HAP-1 (cell line): ENCODE measurements around the gene SLC6A16.
"Not testable (repeated sequence)": the region's sequence is repeated elsewhere in the genome, so short reads cannot be mapped to it uniquely, and the experiment has no call there.

Experiments used
- DNase-seq, 2 experiments: peaks; one replicate each; pipeline ENCODE4 v3.0.0-alpha.2; 2016 to 2020; ENCODE audit warnings: low spot score in 2 of 2
- H3K27me3 ChIP-seq: fragments of 250-450 bp; sonication (Bioruptor Pico); 2 replicates; pipeline ENCODE4 v1.5.1; 2020; ENCODE audit warnings: low read depth, mild to moderate bottlenecking, moderate library complexity
- H3K36me3 ChIP-seq: fragments of 250-450 bp; sonication (Bioruptor Pico); replicated peaks from 2 replicates; pipeline ENCODE4 v1.5.1; 2020; ENCODE audit warnings: mild to moderate bottlenecking
- H3K4me1 ChIP-seq: fragments of 250-450 bp; sonication (Bioruptor Pico); 2 replicates; pipeline ENCODE4 v1.5.1; 2020; ENCODE audit warnings: mild to moderate bottlenecking
- H3K4me3 ChIP-seq: fragments of 250-450 bp; sonication (Bioruptor Pico); 2 replicates; pipeline ENCODE4 v1.5.1; 2020; ENCODE audit warnings: mild to moderate bottlenecking, moderate library complexity
- H3K9me3 ChIP-seq: fragments of 250-450 bp; sonication (Bioruptor Pico); 2 replicates; pipeline ENCODE4 v1.5.1; 2020; ENCODE audit warnings: mild to moderate bottlenecking, moderate library complexity
- in situ Hi-C: fragments of 300-500 bp; cut with MboI; formaldehyde crosslinking; loops from 3 replicates; pipeline ENCODE4 v1.14.3; 2020; ENCODE audit warnings: low sequenced_read_pairs, inconsistent platforms, mixed read lengths

SLC6A16 gene

DNA sequence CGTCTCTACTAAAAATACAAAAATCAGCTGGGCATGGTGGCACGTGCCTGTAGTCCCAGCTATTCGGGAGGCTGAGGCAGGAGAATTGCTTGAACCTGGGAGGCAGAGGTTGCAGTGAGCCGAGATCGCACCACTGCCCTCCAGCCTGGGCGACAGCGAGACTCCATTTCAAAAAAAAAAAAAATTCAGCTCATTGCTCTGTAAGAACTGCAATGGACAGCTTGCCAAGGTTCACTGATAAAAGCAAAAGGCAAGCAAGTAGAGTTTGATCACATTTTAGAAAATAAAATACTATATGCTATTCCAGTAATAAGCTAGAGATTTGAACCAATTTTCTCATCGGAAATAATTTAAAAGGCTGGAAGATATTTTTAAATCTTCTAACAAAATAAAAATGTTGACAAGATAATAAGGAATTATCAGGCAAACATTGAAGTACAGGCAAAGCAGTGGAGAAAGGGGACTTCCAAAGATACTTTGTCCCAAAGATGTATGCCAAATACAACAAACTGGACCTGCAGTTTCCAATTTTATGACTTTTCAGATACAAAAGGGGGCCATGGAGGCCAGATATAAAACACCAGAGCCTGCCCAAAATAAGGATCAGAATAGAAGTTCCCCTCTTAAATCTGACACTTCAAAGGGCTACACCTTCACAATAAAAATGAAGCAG lies 29.6 kb downstream of the SLC6A16 start:
- Histone ChIP-seq H3K9me3 (no peaks in the 10 kb centered on the region), H3K36me3 (no peaks in the 10 kb centered on the region), H3K27me3 (no peaks in the 10 kb centered on the region; the same call in 1 of the 2 replicates), H3K4me1 (no peaks in the 10 kb centered on the region), H3K4me3 (no peak overlapping the region)
- in situ Hi-C loops, result no loop called here
- no peak for DNase-seq

DNA sequence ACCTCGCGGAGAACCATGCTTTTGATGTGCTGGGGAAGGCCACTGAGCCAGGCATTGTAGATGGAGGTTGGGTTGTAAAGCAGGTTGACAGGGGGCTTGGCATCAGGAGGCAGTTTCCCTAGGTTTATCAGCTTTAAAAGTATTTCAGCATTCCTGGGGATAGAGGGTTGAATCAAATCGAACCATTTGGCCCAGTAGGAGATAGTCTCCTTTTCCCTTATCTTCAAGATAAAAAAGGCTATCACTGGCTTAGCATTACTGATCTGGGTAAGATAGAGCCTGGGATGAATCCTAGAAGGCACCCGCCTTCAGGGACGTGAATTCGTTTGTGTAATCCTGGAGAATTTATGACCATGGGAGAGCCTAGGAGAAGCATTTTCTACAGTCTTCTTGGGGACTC lies 30.6 kb downstream of the SLC6A16 start:
- no peaks in the 10 kb centered on the region; the same call in 1 of the 2 replicates for H3K27me3 ChIP-seq
- no peak for DNase-seq
- in situ Hi-C loops, result no loop called here
- H3K36me3 ChIP-seq, result no peaks in the 10 kb centered on the region
- no peak overlapping the region for H3K4me3 ChIP-seq
- H3K4me1 ChIP-seq, result no peaks in the 10 kb centered on the region
- H3K9me3 ChIP-seq, result no peaks in the 10 kb centered on the region

DNA sequence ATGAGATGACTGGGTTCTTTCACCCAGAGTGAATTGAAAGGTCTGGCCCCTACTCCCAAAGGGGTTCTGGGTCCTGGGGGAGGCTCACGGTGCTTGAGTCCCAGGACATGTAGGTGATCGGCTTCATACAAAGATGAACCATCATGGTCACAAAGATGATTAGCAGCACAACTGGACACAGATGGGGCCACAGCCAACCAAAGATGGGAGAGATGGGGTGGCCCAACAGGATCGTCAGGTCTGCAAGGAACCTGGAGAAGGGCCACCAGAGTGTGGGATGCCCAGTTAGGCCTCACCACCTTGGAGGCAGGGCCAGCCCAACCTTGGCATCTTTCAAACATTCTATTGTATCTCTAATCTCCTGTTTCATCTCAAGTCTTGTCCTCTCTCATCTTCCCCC lies 34.5 kb downstream of the SLC6A16 start:
- no peak overlapping the region for H3K4me3 ChIP-seq
- DNase-seq, result no peak
- 0 out of 2 replicates have a peak, but pooled peaks cover 3% of the 10 kb centered on the region for H3K9me3 ChIP-seq
- no peaks in the 10 kb centered on the region for H3K27me3 ChIP-seq
- H3K4me1 ChIP-seq, result no peaks in the 10 kb centered on the region
- in situ Hi-C loops, result no loop called here
- H3K36me3 ChIP-seq, result no peaks in the 10 kb centered on the region

DNA sequence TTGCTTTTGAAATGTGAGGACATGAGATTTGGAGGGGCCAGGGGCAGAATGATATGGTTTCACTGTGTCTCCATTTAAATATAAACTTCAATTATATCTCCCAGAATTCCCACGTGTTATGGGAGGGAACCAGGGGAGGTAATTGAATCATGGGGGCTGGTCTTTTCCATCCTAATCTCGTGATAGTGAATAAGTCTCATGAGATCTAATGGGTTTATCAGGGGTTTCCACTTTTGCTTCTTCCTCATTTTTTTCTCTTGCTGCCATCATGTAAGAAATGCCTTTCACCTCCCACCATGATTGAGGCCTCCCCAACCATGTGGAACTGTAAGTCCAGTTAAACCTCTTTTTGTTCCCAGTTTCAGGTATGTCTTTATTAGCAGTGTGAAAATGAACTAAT lies 35.7 kb downstream of the SLC6A16 start:
- in situ Hi-C loops, H3K36me3 ChIP-seq: not testable (repeated sequence)

DNA sequence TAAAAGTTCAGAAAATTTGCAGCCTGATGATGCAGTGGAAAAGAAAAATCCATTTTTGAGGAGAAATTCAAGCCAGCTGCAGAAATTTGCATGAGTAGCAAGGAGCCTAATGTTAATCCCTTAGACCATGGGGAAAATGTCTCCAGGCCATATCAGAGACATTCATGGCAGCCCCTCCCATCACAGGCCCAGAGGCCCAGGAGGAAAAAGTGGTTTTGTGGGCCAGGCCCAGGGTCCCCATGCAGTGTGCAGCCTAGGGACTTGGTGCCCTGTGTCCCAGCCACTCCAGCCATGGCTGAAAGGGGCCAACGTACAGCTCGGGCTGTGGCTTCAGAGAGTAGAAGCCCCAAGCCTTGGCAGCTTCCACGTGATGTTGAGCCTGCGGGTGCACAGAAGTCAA lies 36.8 kb downstream of the SLC6A16 start:
- H3K9me3 ChIP-seq, H3K27me3 ChIP-seq, DNase-seq, H3K4me1 ChIP-seq, H3K4me3 ChIP-seq, in situ Hi-C loops, H3K36me3 ChIP-seq: not testable (repeated sequence)

More for the DNA sequence above, 35.7 kb downstream of the SLC6A16 start:
- DNase-seq, H3K27me3 ChIP-seq, H3K4me3 ChIP-seq, H3K9me3 ChIP-seq, H3K4me1 ChIP-seq: not testable (repeated sequence)

DNA sequence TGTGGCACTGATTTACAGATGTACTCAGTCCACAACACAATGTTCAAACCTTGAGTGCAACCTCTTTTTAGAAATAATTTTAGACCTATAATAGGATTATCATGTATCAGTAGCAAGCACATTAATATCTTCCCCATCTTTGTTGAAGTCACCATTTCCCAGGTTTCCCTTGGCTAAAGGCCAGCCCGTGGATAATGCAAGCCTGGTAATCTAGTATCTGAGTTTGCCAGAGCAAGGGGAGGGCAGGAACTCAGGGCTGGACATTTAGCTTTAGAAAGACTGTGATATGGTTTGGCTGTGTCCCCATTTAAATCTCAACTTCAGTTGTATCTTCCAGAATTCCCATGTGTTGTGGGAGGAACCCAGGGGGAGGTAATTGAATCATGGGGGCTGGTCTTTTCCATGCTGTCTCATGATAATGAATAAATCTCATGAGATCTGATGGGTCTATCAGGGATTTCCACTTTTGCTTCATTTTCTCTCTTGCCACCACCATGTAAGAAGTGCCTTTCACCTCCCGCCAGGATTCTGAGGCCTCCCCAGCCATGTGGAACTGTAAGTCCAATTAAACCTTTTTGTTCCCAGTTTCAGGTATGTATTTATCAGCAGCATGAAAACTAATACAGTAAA lies 37.7 kb downstream of the SLC6A16 start:
- DNase-seq, result no peak
- Histone ChIP-seq H3K4me1 (no peaks in the 10 kb centered on the region), H3K9me3 (0 out of 2 replicates have a peak, but pooled peaks cover 3% of the 10 kb centered on the region), H3K36me3 (no peaks in the 10 kb centered on the region), H3K4me3 (no peak overlapping the region), H3K27me3 (no peaks in the 10 kb centered on the region)
- in situ Hi-C loops, result no loop called here

DNA sequence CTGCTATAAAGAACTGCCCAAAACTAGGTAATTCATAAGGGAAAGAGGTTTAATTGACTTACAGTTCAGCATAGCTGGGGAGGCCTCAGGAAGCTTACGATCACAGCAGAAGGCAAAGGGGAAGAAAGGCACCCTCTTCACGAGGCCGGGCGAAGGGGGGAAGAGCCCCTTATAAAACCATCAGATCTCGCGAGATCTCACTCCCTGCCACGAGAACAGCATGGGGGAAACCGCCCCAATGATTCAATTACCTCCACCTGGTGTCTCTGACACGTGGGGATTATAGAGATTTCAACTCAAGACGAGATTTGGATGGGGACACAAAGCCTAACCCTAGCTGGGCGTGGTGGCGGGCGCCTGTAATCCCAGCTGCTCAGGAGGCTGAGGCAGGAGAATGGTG lies 42.8 kb downstream of the SLC6A16 start:
- Histone ChIP-seq H3K4me1 (no peaks in the 10 kb centered on the region), H3K9me3 (no peaks in the 10 kb centered on the region), H3K27me3 (no peaks in the 10 kb centered on the region), H3K36me3 (no peaks in the 10 kb centered on the region), H3K4me3 (no peak overlapping the region)
- DNase-seq, result no peak
- in situ Hi-C loops, result no loop called here

DNA sequence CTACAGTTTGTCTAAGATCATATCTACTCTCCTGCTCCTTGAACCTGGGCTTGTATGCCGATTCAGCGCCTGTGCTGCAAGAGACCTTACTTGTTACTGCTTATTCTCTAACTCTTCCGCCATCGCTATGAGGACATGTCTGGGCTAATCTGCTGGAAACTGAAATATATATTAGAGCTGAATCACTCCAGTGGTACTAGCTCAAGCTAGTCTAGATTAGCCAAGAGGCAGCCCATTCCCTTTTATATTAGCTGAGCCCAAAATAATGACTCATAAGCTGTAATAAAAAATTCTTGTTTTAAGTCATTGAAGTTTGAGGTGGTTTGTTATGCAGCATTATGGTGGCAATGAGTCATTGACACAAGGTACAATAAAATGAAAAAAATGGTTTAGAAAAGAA lies 52.8 kb downstream of the SLC6A16 start:
- no peaks in the 10 kb centered on the region for H3K36me3 ChIP-seq
- no peaks in the 10 kb centered on the region for H3K9me3 ChIP-seq
- no peak for DNase-seq
- H3K4me3 ChIP-seq, result no peak overlapping the region
- in situ Hi-C loops, result no loop called here
- H3K27me3 ChIP-seq, result no peaks in the 10 kb centered on the region
- no peaks in the 10 kb centered on the region for H3K4me1 ChIP-seq

DNA sequence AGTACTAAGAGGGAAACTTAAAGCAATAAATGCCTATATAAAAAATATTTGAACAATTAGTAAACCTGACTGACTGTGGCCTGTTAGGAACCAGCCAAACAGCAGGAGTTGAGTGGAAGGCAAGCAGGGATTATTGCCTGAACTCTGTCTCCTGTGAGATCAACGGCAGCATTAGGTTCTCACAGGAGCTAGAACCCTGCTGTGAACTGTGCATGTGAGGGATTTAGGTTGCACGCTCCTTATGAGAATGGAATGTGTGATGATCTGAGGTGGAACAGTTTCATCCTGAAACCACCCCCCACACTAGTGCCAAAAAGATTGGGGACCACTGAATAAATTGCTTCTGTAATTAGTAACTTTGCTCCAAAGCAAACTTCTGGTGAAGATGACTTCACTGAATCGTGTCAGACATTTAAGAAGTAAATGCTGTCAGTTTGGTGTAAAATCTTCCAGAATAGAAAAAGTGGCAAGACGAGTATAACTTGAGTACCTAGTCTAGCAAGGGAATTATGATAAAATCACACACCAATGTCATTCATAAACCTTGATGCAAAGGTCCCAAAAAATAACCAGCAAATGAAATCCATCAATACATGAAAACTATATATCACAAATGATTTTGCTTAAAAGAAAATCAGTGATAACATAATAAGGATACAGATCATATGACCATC lies 53.8 kb downstream of the SLC6A16 start:
- DNase-seq, result no peak
- Histone ChIP-seq H3K27me3 (no peaks in the 10 kb centered on the region), H3K36me3 (no peaks in the 10 kb centered on the region), H3K4me1 (no peaks in the 10 kb centered on the region), H3K4me3 (no peak overlapping the region), H3K9me3 (no peaks in the 10 kb centered on the region)
- in situ Hi-C loops, result no loop called here

DNA sequence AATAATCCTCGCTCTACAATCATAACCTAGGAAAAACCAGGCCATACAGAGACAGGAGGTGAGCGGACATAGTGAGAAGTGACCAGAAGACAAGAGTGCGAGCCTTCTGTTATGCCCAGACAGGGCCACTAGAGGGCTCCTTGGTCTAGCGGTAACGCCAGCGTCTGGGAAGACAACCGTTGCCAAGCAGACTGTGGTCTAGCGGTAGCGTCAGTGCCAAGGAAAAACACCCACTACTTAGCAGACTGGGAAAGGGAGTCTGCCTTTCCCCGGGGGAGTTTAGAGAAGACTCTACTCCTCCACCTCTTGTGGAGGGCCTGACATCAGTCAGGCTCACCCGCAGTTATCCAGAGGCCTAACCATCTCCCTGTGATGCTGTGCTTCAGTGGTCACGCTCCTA lies 58.6 kb downstream of the SLC6A16 start:
- H3K4me3 ChIP-seq, H3K9me3 ChIP-seq, H3K36me3 ChIP-seq, H3K27me3 ChIP-seq, in situ Hi-C loops, H3K4me1 ChIP-seq: not testable (repeated sequence)
- peak in 1 of 2 experiments; percentile 76 for DNase-seq

DNA sequence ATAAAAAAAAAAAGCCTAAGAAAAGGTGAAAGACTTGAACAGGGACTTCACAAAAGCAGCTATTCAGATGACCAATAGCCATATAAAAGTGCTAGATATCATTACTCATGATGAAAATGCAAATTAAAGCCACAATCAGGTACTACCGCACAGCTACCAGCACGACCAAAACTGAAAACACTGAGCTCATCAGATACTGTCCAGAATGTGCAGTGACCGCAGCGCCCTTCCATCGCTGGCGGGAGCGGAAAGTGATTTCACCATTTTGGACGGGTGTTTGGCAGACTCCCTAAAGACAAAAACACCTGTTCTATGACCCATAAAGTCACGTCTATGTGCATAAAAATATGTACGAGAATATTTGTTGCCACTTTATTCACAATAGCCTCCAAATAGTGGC lies 60.7 kb downstream of the SLC6A16 start:
- Histone ChIP-seq H3K4me3 (no peak overlapping the region), H3K36me3 (no peaks in the 10 kb centered on the region), H3K9me3 (peaks cover 3% of the 10 kb centered on the region; the same call in 1 of the 2 replicates), H3K4me1 (no peaks in the 10 kb centered on the region), H3K27me3 (no peaks in the 10 kb centered on the region)
- in situ Hi-C loops, result no loop called here
- no peak for DNase-seq

DNA sequence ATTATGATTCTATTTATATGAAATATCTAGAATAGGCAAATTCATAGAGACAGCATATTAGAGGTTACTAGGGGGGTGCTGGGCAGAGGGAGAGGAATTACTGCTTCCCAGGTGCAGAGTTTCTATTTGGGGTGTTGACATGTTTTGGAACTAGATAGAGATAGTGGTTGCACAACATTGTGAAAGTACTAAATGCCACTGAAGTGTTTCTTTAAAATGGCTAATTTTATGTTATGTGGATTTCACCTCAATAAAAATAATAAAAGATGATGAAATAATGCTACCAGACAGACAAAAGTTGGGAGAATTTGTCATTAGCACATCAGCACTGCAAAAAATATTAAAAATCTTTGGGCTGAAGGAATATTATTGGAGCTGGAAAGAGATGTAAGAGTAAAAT lies 63.4 kb downstream of the SLC6A16 start:
- H3K36me3 ChIP-seq, result no peaks in the 10 kb centered on the region
- in situ Hi-C loops, result no loop called here
- no peaks in the 10 kb centered on the region for H3K4me1 ChIP-seq
- no peak overlapping the region for H3K4me3 ChIP-seq
- DNase-seq, result no peak
- no peaks in the 10 kb centered on the region for H3K27me3 ChIP-seq
- H3K9me3 ChIP-seq, result peaks cover 5% of the 10 kb centered on the region; the same call in 1 of the 2 replicates

DNA sequence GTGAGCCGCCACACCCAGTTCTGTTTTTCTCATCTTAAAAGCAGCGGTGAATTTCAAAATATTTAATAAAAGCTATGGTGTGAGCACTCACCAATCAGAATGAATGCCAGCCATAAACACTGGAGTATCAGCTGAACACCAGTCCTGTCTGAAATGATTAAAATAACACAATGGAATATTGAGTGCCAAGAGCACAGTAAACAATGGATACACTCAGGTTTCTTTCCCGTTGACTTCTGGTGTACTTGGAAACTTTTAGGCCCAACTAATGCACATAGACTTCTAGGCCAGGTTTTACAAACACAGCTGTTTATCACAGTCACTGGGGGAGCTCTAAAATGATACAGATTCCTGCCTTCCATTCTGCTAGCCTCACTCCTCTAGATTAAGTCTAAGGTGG lies 68.3 kb downstream of the SLC6A16 start:
- no peak for DNase-seq
- 0 out of 2 replicates have a peak, but pooled peaks cover 2% of the 10 kb centered on the region for H3K9me3 ChIP-seq
- in situ Hi-C loops, result no loop called here
- H3K4me3 ChIP-seq, result no peak overlapping the region
- no peaks in the 10 kb centered on the region for H3K27me3 ChIP-seq
- no peaks in the 10 kb centered on the region for H3K4me1 ChIP-seq
- no peaks in the 10 kb centered on the region for H3K36me3 ChIP-seq

DNA sequence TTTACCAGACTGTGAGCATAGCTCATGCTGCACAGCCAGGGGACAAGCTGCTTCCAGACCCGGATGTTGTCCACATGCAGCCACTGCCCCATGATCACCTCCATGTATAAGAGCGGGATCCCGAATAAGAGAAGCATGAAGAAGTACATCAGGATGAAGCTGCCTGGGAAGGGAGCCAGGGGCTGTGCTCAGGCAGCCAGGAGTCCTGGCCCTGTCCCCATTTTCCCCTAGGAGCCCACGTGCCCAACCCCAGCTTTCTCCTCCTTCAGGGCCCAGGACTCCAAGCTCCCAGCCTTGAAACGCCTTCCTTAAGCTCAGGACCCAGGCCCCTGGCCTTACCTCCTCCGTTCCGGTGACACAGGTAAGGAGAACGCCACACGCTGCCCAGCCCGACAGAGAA lies 69.3 kb downstream of the SLC6A16 start:
- 0 out of 2 replicates have a peak, but pooled peaks cover 2% of the 10 kb centered on the region for H3K9me3 ChIP-seq
- H3K36me3 ChIP-seq, result no peaks in the 10 kb centered on the region
- no peak overlapping the region for H3K4me3 ChIP-seq
- in situ Hi-C loops, result no loop called here
- no peaks in the 10 kb centered on the region for H3K4me1 ChIP-seq
- no peaks in the 10 kb centered on the region for H3K27me3 ChIP-seq
- no peak for DNase-seq
